K562 (cell line): ENCODE results near the gene LY6G6F. TPM values are rescaled to one million over a fixed set of nuclear protein-coding genes. Genes with fewer than 3 reads are reported as not detected.
A peak's percentile ranks its signal among the peaks of the same experiment; 100 is the strongest.

ENCODE experiments used
- CBX8 ChIP-seq: fragments of 200-600 bp; sonication (generic); IDR thresholded peaks from 2 replicates; pipeline ENCODE4 v1.6.1; 2012; ENCODE audit warnings: borderline replicate concordance, mixed run types, low read depth, mild to moderate bottlenecking, moderate library complexity, mixed read lengths, low read length, control low read depth, inconsistent platforms; ENCODE audit not compliant: poor library complexity, severe bottlenecking; ENCODE audit errors: extremely low read depth
- COPS2 ChIP-seq: fragments of 450-650 bp; conservative IDR thresholded peaks from 2 replicates; pipeline ENCODE4 v1.6.1; 2016; ENCODE audit warnings: mild to moderate bottlenecking, moderate library complexity
- FOS ChIP-seq: IDR thresholded peaks from 3 replicates; pipeline ENCODE4 v1.6.1; 2011; ENCODE audit not compliant: insufficient read length; ENCODE audit errors: extremely low read depth
- KDM2B ChIP-seq: fragments of 250-450 bp; sonication (Bioruptor Pico); IDR thresholded peaks from 2 replicates; pipeline ENCODE4 v1.8.0; 2021; ENCODE audit warnings: mild to moderate bottlenecking, moderate library complexity
- PATZ1 ChIP-seq: fragments of 250-450 bp; sonication (Bioruptor Pico); IDR thresholded peaks from 2 replicates; pipeline ENCODE4 v1.5.0; 2020; ENCODE audit warnings: mild to moderate bottlenecking, borderline replicate concordance
- PRMT5 ChIP-seq: sonication (generic); formaldehyde crosslinking; IDR thresholded peaks from 2 replicates; pipeline ENCODE4 v1.5.0; 2020; ENCODE audit warnings: missing genetic modification reagents
- SMAD2 ChIP-seq: fragments of 150-350 bp; IDR thresholded peaks from 2 replicates; pipeline ENCODE4 v1.6.1; 2014; ENCODE audit warnings: low read depth, mild to moderate bottlenecking, low read length
- SMARCE1 ChIP-seq: fragments of 450-650 bp; IDR thresholded peaks from 2 replicates; pipeline ENCODE4 v1.7.1; 2016; ENCODE audit warnings: mild to moderate bottlenecking
- SRSF1 ChIP-seq: fragments of 200-400 bp; formaldehyde crosslinking; IDR thresholded peaks from 2 replicates; pipeline ENCODE4 v1.6.1; 2017; ENCODE audit warnings: mild to moderate bottlenecking, low read depth, low read length, moderate library complexity
- ZNF311 ChIP-seq: fragments of 250-450 bp; sonication (Bioruptor Pico); IDR thresholded peaks from 2 replicates; pipeline ENCODE4 v1.4.0; 2020; ENCODE audit warnings: mild to moderate bottlenecking, moderate library complexity
- polyA plus RNA-seq, 8 experiments: library from polyadenylated mRNA; depleted of rRNA in 4 of 8; stranded (reverse) in 5 of 8; unstranded in 3 of 8; fragments of >200 nt; fragmentation: Nextera tagmentation in 2 of 8; fragmentation: Illumina TruSeq in 1 of 8; extraction: Ambion mirVana in 2 of 8; extraction: Trizol in 1 of 8; gene quantifications; 2 replicates each; pipeline versions ENCODE4 v1.2.1 to v1.2.3, GENCODE V29; 2011 to 2014; ENCODE audit warnings: inconsistent platforms in 1 of 8, missing spikeins in 1 of 8
- total RNA-seq, 7 experiments: library from RNA; depleted of rRNA in 6 of 7; stranded (reverse); fragments of >200 nt in 6 of 7; fragmentation: Illumina TruSeq in 2 of 7; extraction: Trizol in 2 of 7; gene quantifications; 2 replicates each; pipeline versions ENCODE4 v1.2.1 to v1.2.3, GENCODE V29; 2011 to 2021; ENCODE audit warnings: low replicate concordance in 1 of 7
- TF ChIP-seq, protein P1 (sequence below): sonication (generic); formaldehyde crosslinking; IDR thresholded peaks from 2 replicates; pipeline ENCODE4 v1.8.0; 2023; ENCODE audit warnings: missing genetic modification reagents, mild to moderate bottlenecking, borderline replicate concordance
- TF ChIP-seq, protein P2 (sequence below): sonication (generic); formaldehyde crosslinking; IDR thresholded peaks from 2 replicates; pipeline ENCODE4 v1.8.0; 2023; ENCODE audit warnings: mild to moderate bottlenecking, missing genetic modification reagents
- TF ChIP-seq, protein P3 (sequence below): IDR thresholded peaks from 2 replicates; pipeline ENCODE4 v1.6.1; 2014; ENCODE audit warnings: antibody characterized with exemption

LY6G6F gene
- total and polyA plus RNA-seq, 9 of the 15 experiments (the other 6 are each of a cell fraction or from before 2014, with no cell fraction given) = 0.14 to 0.50 (median 0.28) TPM; not detected in 2

GRCh38 chr6:31690231-31691077 lies 16.2 kb upstream of the LY6G6F start (continued):
- TF ChIP-seq PATZ1 (CRISPR knock-in tag) (peak; percentile 78; the same call in 1 of the 2 replicates), SRSF1 (no peak), CBX8 (no peak), FOS (peak; percentile 73), COPS2 (no peak), SMARCE1 (peak; percentile 100), KDM2B (CRISPR knock-in tag) (no peak), ZNF311 (CRISPR knock-in tag) (no peak), SMAD2 (no peak), PRMT5 (CRISPR knock-in tag) (no peak)
- TF ChIP-seq, protein P1, sequence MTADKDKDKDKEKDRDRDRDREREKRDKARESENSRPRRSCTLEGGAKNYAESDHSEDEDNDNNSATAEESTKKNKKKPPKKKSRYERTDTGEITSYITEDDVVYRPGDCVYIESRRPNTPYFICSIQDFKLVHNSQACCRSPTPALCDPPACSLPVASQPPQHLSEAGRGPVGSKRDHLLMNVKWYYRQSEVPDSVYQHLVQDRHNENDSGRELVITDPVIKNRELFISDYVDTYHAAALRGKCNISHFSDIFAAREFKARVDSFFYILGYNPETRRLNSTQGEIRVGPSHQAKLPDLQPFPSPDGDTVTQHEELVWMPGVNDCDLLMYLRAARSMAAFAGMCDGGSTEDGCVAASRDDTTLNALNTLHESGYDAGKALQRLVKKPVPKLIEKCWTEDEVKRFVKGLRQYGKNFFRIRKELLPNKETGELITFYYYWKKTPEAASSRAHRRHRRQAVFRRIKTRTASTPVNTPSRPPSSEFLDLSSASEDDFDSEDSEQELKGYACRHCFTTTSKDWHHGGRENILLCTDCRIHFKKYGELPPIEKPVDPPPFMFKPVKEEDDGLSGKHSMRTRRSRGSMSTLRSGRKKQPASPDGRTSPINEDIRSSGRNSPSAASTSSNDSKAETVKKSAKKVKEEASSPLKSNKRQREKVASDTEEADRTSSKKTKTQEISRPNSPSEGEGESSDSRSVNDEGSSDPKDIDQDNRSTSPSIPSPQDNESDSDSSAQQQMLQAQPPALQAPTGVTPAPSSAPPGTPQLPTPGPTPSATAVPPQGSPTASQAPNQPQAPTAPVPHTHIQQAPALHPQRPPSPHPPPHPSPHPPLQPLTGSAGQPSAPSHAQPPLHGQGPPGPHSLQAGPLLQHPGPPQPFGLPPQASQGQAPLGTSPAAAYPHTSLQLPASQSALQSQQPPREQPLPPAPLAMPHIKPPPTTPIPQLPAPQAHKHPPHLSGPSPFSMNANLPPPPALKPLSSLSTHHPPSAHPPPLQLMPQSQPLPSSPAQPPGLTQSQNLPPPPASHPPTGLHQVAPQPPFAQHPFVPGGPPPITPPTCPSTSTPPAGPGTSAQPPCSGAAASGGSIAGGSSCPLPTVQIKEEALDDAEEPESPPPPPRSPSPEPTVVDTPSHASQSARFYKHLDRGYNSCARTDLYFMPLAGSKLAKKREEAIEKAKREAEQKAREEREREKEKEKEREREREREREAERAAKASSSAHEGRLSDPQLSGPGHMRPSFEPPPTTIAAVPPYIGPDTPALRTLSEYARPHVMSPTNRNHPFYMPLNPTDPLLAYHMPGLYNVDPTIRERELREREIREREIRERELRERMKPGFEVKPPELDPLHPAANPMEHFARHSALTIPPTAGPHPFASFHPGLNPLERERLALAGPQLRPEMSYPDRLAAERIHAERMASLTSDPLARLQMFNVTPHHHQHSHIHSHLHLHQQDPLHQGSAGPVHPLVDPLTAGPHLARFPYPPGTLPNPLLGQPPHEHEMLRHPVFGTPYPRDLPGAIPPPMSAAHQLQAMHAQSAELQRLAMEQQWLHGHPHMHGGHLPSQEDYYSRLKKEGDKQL = no peak
- TF ChIP-seq, protein P2, sequence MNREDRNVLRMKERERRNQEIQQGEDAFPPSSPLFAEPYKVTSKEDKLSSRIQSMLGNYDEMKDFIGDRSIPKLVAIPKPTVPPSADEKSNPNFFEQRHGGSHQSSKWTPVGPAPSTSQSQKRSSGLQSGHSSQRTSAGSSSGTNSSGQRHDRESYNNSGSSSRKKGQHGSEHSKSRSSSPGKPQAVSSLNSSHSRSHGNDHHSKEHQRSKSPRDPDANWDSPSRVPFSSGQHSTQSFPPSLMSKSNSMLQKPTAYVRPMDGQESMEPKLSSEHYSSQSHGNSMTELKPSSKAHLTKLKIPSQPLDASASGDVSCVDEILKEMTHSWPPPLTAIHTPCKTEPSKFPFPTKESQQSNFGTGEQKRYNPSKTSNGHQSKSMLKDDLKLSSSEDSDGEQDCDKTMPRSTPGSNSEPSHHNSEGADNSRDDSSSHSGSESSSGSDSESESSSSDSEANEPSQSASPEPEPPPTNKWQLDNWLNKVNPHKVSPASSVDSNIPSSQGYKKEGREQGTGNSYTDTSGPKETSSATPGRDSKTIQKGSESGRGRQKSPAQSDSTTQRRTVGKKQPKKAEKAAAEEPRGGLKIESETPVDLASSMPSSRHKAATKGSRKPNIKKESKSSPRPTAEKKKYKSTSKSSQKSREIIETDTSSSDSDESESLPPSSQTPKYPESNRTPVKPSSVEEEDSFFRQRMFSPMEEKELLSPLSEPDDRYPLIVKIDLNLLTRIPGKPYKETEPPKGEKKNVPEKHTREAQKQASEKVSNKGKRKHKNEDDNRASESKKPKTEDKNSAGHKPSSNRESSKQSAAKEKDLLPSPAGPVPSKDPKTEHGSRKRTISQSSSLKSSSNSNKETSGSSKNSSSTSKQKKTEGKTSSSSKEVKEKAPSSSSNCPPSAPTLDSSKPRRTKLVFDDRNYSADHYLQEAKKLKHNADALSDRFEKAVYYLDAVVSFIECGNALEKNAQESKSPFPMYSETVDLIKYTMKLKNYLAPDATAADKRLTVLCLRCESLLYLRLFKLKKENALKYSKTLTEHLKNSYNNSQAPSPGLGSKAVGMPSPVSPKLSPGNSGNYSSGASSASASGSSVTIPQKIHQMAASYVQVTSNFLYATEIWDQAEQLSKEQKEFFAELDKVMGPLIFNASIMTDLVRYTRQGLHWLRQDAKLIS (CRISPR knock-in tag) = 0 out of 2 replicates have a peak, but pooled peaks have one; percentile 79
- TF ChIP-seq, protein P3, sequence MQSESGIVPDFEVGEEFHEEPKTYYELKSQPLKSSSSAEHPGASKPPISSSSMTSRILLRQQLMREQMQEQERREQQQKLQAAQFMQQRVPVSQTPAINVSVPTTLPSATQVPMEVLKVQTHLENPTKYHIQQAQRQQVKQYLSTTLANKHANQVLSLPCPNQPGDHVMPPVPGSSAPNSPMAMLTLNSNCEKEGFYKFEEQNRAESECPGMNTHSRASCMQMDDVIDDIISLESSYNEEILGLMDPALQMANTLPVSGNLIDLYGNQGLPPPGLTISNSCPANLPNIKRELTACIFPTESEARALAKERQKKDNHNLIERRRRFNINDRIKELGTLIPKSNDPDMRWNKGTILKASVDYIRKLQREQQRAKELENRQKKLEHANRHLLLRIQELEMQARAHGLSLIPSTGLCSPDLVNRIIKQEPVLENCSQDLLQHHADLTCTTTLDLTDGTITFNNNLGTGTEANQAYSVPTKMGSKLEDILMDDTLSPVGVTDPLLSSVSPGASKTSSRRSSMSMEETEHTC = no peak; the same call in 1 of the 2 replicates
